GM19395 (cell line): ENCODE results near the gene MTSS2.

Source experiments
- ATAC-seq: cut with Tn5 transposase; IDR thresholded peaks from one replicate; pipeline ENCODE4 v1.9.1; 2021; ENCODE audit warnings: mild to moderate bottlenecking, moderate library complexity; ENCODE audit not compliant: unreplicated experiment

MTSS2 gene

GRCh38 chr16:70687671-70688245 lies 1.9 kb upstream of the MTSS2 start:
- ATAC-seq = no peak

DNA sequence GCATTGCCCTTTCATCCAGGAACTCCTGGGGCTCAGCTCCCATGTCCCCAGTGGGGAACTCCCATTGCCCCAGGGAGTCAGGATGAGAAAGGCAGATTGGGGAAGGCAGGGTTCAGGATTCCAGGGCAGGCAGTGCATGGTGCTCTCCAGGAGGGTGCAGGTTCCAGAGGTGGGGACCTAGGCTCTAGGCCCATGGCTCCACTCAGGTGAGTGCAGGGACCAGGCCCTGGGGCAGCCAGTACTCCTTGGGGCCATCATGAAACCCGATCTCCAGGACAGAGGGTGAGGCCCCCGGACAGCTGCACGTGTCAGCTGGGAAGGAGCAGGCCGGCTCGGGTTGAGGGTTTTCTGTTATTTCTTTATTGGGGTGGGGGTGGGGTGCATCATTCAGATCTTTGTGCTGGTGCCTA lies 1.3 kb upstream of the MTSS2 start:
- no peak for ATAC-seq

DNA sequence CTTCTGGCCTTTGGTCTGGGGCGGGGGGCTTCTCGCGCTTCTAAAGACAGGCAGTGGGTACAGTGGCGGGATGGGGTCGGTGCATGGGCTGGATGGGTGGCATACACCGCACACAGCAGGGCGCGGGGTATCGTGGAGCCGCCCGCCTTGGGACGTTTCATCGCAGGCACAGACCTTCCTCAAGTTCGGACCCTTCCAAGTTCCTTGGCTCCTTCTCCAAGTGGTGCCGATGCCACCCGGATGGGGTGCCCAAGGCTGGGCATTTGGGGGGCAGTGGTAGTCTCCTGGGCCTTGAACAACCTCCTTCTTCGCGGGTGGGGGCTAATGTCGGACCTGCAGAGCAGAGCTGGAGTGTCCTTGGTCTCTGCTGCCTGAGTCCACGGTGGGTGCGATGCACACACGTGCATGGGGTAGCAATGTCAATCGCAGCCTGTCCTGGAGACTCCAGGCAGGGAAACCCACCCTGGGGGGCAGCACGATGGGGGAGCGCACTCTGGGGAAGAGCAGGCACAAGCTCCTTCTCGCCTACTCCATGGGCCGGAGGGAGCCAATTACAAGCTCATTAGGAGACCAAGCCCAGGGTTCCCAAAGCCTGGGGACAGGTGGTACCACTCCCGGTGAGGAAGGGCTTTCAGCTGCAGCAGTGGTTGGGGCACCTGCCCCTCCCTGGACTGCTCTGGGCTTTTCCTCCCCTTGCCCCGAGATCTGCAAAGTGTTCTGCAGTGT lies 686 bp upstream of the MTSS2 start:
- no peak for ATAC-seq

GRCh38 chr16:70685061-70685937 lies 554 bp downstream of the MTSS2 start:
- no peak for ATAC-seq

DNA sequence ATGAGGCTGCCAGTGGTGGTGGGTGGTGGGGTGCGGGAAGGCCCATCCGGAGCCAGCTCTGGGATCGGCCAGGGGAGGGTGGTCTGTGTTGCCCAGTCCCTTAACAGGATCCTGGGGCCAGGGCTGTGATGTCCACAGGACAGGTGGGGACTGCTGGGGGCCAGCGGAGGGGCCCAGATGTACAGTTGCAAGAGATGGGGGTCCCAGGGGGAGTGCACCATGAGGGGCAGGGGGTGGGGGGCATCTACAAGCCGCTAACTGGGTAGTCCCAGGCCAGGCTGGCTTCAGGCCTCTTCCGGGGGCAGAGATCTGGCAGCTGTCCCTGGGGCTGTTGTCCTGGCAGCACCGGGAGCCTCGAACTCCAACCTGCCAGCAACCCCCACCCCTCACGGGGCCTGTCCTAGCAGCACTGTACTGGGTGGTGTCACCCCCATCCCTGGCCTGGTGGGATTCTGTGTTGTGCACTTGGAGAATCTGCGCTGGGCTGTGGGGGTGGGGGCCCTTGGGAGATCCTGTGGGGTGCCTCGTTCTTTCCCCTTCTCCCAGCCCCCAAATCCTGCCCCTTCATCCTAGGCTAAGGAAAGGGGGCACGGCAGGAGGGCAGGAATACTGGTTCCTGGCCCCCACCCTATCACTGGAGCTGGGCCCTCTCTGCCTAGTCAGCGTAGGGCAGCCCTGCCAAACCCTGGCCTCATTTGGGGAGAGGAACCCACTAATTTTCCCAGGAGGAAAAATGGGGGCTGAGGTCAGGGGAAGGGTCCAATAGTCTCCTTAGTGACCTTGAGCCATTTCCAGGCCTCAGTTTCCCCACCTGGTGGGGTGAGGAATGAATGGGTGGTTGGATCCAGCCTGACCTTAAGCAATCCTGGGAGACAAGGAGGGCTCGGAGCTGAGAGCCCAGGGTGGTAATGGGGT lies 1.4 kb downstream of the MTSS2 start:
- no peak for ATAC-seq

DNA sequence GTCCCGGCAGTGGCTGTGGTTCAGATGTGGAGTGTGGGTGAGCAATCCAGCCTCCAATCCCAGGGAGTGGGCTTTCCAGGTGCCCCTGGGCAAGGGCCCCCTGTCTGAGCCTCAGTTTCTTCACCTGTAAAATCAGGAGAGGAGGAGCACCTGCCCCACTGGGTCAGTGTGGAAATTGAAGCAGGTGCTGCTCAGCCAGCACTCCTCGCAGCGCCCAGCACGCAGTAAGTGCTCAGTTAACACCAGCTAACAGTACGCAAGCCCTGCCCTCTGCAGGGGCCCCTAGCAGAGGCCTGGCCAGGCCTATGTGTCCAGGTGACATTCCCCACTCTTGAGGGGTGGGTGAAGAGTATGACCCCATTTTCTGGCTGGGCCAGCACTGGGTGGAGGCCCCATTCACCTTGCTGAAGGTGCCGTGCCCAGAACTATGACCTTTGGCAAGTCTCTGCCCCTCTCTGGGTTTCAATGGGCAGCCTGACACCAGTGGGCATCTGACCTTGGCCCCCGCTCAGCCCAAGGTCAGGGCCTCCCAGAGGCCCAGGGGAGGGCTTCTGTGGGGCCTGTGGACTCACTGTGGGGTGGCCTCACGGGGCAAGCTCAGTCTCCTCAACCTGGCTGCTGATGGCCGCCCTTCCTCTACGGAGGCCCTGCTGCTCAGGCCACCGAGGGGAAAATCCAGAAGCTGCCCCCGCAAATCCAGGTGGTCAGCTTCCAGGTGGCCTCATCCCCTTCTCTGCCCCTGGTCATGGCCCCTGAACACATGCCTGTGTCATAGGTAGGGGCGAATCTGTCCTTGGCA lies 2.5 kb downstream of the MTSS2 start:
- ATAC-seq = no peak

DNA sequence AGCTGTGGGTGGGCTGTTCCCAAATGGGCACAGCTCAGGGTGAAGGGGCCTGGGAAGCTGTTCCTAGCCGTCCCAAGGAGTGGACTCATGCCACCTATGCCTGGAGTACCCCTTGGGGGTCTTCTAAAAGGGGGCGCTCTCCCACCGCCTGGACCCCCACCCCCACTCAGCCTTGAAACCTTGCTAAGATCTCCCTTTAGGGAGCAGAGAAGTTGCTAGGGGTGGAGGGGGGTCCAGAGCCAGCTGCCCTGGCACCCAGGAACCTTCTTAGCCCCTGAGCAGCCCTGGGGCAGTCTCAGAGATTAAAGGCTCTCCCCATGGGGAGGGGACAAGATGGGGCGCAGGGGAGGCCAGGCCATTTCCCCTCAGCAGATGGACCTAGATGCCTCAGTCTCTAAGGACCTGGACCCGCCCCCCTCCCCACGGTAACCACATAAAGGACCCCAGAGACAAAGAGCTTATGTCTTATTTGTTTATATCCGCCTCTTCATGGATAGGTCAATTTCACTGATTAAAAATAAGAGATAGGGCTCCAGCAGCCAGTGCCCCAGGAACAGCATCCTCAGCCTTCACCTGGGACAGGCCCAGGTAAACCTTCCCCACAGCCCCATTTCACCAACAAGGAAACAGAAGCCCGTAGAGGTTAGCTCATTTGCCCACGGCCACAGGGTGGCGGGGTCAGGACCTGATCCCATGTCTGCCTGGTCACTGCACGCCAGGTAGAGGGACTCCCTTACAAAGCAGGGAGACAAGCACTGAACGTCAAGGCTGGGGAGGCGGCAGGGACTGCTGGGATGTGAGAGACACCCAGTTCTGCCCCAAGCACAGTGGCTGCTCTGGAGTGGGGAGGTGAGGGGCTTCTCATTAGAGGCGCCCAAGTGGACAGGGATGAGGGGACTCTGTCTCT lies 3.4 kb downstream of the MTSS2 start:
- ATAC-seq = no peak

GRCh38 chr16:70681382-70682238 lies 4.2 kb downstream of the MTSS2 start:
- no peak for ATAC-seq

- no peak for ATAC-seq
Measured at GRCh38 chr16:70680495-70681381, 5.1 kb downstream of the MTSS2 start.

GRCh38 chr16:70679671-70680494 lies 6.0 kb downstream of the MTSS2 start:
- ATAC-seq = no peak

DNA sequence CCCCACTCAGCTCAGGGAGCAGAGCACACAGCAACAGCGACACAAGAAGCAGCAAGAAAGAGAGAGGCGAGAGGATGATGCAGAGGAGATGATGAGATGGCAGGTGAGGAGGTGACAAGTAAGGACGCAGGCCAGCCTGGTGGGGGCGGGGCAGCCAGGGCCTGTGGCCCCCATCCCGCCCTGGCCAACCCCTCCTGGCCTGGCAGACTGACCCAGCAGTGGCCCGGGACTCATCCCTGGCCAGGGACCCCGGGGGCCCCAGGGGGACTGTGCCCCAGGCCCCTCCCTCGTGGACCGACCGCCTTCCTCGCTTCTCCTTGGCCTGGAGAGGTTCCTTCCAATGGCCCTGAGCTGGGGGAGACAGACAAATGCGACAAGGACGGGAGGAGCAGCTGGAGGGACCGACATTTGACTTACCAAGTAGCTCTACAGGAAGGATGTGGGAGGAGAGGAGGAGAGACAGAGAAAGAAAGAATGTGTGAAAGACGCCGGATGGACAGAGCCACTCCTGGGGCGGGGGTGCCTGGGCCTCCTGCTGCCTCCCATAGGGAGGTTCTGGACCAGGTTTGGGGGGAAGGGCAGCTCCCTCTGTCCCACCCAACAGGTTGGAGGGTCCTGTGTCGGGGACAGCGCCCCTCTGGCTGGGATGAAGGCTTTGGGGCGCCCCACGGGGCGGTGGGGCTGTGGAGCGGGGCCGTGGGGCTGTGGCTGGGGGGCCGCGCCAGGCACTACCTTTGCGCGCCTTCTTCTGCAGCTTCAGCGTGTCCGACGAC lies 6.8 kb downstream of the MTSS2 start:
- no peak for ATAC-seq

GRCh38 chr16:70678121-70678897 lies 7.5 kb downstream of the MTSS2 start:
- no peak for ATAC-seq

- no peak for ATAC-seq
Measured at GRCh38 chr16:70677499-70678120, 8.2 kb downstream of the MTSS2 start.
